ENCODE measurements around the gene SRGAP3.

Gene SRGAP3

GRCh38 chr3:9117220-9117619 is 132.2 kb downstream of the SRGAP3 start:
- H3K27ac ChIP-seq (ENCODE audit: extremely low read depth, low read depth, low read length): no peak overlapping the region
- H3K4me1 ChIP-seq (ENCODE audit: control insufficient read depth, insufficient read depth, low read length): no peaks in the 10 kb centered on the region
- no peaks in the 10 kb centered on the region for H3K36me3 ChIP-seq (ENCODE audit: control insufficient read depth in 2 of 2, insufficient read depth in 1 of 2, low read length in 2 of 2)
- TF ChIP-seq ZNF24 (tag by site-specific recombination; IDR thresholded peaks at IDR 0.05) (no peak), ZNF692 (tag by site-specific recombination; IDR thresholded peaks at IDR 0.05) (no peak), ZNF600 (tag by site-specific recombination; IDR thresholded peaks at IDR 0.05) (no peak), ZNF398 (tag by site-specific recombination; IDR thresholded peaks at IDR 0.05) (no peak), BCL11B (tag by site-specific recombination; IDR thresholded peaks at IDR 0.05; ENCODE audit: low read depth) (no peak), ZNF76 (tag by site-specific recombination; IDR thresholded peaks at IDR 0.05; ENCODE audit: borderline replicate concordance, low read depth) (no peak), ZBTB21 (tag by site-specific recombination; IDR thresholded peaks at IDR 0.05) (no peak), BCL6B (tag by site-specific recombination; IDR thresholded peaks at IDR 0.05) (no peak), ZNF610 (tag by site-specific recombination; IDR thresholded peaks at IDR 0.05; ENCODE audit: borderline replicate concordance) (no peak), ZNF660 (tag by site-specific recombination; IDR thresholded peaks at IDR 0.05) (no peak), ZNF548 (tag by site-specific recombination; IDR thresholded peaks at IDR 0.05) (no peak), ZNF747 (tag by site-specific recombination; IDR thresholded peaks at IDR 0.05) (no peak)
- no peak overlapping the region for H3K4me3 ChIP-seq (ENCODE audit: low read depth, low read length)
- H3K9me3 ChIP-seq (ENCODE audit: control insufficient read depth, insufficient read depth, low read depth, low read length): no peaks in the 10 kb centered on the region
- CTCF ChIA-PET: no interaction called here
- POLR2A ChIA-PET: no interaction called here

- no peaks in the 10 kb centered on the region for H3K36me3 ChIP-seq (ENCODE audit: control insufficient read depth in 2 of 2, insufficient read depth in 1 of 2, low read length in 2 of 2)
- ChIA-PET CTCF (interaction anchor here (0.7 to 1.8 kb wide), 2 partner anchors 11 to 128 kb away, joined by 3 to 5 read pairs; no protein-coding TSS in a partner anchor), POLR2A (no interaction called here)
- H3K4me3 ChIP-seq (ENCODE audit: low read depth, low read length): no peak overlapping the region
- no peak overlapping the region for H3K27ac ChIP-seq (ENCODE audit: extremely low read depth, low read depth, low read length)
- no peaks in the 10 kb centered on the region for H3K4me1 ChIP-seq (ENCODE audit: control insufficient read depth, insufficient read depth, low read length)
- H3K9me3 ChIP-seq (ENCODE audit: control insufficient read depth, insufficient read depth, low read depth, low read length): no peaks in the 10 kb centered on the region
- no peak for TF ChIP-seq ZNF391 (tag by site-specific recombination; IDR thresholded peaks at IDR 0.05; ENCODE audit: borderline replicate concordance, low read depth)
- no peak for TF ChIP-seq ZNF837 (tag by site-specific recombination; IDR thresholded peaks at IDR 0.05)
- TF ChIP-seq, protein P1, sequence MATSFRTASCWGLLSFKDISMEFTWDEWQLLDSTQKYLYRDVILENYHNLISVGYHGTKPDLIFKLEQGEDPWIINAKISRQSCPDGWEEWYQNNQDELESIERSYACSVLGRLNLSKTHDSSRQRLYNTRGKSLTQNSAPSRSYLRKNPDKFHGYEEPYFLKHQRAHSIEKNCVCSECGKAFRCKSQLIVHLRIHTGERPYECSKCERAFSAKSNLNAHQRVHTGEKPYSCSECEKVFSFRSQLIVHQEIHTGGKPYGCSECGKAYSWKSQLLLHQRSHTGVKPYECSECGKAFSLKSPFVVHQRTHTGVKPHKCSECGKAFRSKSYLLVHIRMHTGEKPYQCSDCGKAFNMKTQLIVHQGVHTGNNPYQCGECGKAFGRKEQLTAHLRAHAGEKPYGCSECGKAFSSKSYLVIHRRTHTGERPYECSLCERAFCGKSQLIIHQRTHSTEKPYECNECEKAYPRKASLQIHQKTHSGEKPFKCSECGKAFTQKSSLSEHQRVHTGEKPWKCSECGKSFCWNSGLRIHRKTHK (tag by site-specific recombination; IDR thresholded peaks at IDR 0.05): no peak
- no peak for TF ChIP-seq ZNF624 (tag by site-specific recombination; IDR thresholded peaks at IDR 0.05)
- TF ChIP-seq, protein P2, sequence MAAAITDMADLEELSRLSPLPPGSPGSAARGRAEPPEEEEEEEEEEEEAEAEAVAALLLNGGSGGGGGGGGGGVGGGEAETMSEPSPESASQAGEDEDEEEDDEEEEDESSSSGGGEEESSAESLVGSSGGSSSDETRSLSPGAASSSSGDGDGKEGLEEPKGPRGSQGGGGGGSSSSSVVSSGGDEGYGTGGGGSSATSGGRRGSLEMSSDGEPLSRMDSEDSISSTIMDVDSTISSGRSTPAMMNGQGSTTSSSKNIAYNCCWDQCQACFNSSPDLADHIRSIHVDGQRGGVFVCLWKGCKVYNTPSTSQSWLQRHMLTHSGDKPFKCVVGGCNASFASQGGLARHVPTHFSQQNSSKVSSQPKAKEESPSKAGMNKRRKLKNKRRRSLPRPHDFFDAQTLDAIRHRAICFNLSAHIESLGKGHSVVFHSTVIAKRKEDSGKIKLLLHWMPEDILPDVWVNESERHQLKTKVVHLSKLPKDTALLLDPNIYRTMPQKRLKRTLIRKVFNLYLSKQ (tag by site-specific recombination; IDR thresholded peaks at IDR 0.05; ENCODE audit: borderline replicate concordance): no peak
- no peak for TF ChIP-seq YY1 (tag by site-specific recombination; IDR thresholded peaks at IDR 0.05)
- TF ChIP-seq ZNF174 (tag by site-specific recombination; IDR thresholded peaks at IDR 0.05): no peak
- no peak for TF ChIP-seq ZNF473 (tag by site-specific recombination; IDR thresholded peaks at IDR 0.05)
- TF ChIP-seq, protein P3, sequence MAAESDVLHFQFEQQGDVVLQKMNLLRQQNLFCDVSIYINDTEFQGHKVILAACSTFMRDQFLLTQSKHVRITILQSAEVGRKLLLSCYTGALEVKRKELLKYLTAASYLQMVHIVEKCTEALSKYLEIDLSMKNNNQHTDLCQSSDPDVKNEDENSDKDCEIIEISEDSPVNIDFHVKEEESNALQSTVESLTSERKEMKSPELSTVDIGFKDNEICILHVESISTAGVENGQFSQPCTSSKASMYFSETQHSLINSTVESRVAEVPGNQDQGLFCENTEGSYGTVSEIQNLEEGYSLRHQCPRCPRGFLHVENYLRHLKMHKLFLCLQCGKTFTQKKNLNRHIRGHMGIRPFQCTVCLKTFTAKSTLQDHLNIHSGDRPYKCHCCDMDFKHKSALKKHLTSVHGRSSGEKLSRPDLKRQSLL (tag by site-specific recombination; IDR thresholded peaks at IDR 0.05): no peak
- no peak for TF ChIP-seq ZNF112 (tag by site-specific recombination; IDR thresholded peaks at IDR 0.05)
- TF ChIP-seq, protein P4, sequence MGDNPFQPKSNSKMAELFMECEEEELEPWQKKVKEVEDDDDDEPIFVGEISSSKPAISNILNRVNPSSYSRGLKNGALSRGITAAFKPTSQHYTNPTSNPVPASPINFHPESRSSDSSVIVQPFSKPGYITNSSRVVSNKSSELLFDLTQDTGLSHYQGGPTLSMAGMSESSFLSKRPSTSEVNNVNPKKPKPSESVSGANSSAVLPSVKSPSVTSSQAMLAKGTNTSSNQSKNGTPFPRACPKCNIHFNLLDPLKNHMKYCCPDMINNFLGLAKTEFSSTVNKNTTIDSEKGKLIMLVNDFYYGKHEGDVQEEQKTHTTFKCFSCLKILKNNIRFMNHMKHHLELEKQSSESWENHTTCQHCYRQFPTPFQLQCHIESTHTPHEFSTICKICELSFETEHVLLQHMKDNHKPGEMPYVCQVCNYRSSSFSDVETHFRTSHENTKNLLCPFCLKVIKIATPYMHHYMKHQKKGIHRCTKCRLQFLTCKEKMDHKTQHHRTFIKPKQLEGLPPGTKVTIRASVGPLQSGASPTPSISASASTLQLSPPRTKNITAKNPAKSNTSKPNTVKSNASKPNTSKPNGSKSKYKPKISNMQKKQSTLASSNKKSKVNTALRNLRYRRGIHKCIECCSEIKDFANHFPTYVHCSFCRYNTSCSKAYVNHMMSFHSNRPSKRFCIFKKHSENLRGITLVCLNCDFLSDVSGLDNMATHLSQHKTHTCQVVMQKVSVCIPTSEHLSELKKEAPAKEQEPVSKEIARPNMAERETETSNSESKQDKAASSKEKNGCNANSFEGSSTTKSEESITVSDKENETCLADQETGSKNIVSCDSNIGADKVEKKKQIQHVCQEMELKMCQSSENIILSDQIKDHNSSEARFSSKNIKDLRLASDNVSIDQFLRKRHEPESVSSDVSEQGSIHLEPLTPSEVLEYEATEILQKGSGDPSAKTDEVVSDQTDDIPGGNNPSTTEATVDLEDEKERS (tag by site-specific recombination; IDR thresholded peaks at IDR 0.05): no peak
- TF ChIP-seq ZNF621 (tag by site-specific recombination; IDR thresholded peaks at IDR 0.05): no peak
Measured at GRCh38 chr3:9116336-9116735, 133.1 kb downstream of the SRGAP3 start.
